NCI-H187 treated with DMSO at 0.1 percent for 48 hours (cell line): ENCODE measurements around the gene SPIC.
"Not testable (repeated sequence)": the region's sequence is repeated elsewhere in the genome, so short reads cannot be mapped to it uniquely, and the experiment has no call there.

Source experiments
- DNase-seq: peaks from one replicate; lab custom pipeline; 2025; lab: John Stamatoyannopoulos, UW

The SPIC gene

GRCh38 chr12:101474711-101475386 is at the start of gene SPIC:
SPIC (plus strand) TSS chr12:101475336; CDS start chr12:101476905, 1,569 bp downstream.
- DNase-seq: no peak

GRCh38 chr12:101430456-101430855 is 44.7 kb upstream of the SPIC start:
- DNase-seq: no peak

DNA sequence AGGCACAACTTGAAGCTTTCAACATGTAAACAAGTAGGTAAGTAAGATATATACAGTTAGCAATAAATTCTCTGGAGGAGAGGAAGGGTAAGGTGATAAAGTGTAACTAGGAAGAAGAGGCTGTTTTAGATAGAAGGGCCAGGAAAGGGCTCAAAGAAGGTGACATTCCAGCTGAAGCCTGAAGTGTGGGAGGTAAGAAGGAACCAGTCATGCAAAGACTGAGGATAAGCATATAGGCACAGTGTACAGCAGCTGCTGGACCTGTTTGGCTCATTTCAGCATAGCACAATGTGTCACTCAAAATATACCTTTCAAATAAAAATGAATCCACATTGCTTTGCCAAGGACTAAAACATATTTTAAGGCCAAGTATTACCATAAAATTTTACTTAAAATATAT is 39.0 kb upstream of the SPIC start:
- no peak for DNase-seq

DNA sequence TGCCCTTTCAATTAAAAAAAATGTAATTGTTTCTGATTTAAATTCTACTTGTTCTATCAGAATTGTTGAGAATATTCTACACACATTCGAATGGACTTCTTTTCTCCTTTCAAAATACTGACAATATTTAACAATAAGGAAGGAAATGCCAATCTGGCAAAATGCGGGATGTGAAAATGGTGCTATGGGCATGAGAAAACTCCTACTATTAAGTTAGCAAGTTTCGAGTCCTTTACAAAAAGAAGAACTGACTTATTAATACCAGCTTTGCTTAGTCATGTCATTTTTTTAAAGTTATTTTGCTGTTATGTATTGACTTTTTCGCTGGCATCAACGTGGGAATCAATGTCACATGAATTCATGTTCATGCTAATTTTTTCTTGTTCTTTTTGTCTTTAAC is 35.9 kb upstream of the SPIC start:
- DNase-seq: no peak

GRCh38 chr12:101441461-101442224 is 33.5 kb upstream of the SPIC start:
- DNase-seq: no peak

DNA sequence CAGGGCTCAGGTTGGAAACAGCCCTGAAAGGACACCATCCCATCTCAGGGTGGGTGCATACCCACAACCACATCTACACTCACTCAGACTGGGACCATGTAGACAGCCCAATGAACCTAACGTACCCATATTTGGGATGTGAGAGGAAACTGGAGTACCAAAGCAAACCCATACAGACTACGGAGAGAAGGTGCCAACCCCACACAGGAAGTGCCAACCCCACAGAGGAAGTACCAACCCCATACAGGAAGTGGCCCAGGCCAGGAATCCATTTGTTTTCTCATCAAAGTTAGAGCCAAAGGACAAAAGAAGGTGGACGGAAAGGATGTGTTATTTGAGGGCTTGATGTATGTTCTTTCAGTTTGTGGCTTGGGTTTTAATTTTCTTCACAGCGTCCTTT is 19.5 kb upstream of the SPIC start:
- no peak for DNase-seq

- DNase-seq: no peak
These were observed 15.3 kb upstream of the SPIC start for GRCh38 chr12:101459642-101460346.

DNA sequence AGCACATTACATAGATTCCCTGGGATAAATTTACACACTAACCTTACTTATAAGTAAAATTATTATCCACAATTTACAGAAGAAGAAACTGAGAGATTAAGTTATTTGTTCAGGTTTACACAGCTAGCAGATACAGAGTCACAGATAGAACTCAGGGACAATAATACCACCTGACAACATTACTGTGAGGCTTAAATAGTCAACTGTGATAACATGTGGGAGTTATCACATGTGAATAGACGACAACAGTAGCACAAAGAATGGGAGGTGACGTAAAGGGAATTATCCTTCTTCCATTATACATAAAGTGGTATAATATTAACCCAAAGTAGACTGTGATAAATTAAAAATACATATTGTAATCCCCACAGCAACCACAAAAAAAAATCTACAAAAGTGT is 6.2 kb upstream of the SPIC start:
- no peak for DNase-seq

- no peak for DNase-seq
These were observed 4.2 kb upstream of the SPIC start for GRCh38 chr12:101470939-101471338.

GRCh38 chr12:101471878-101472277 is 3.3 kb upstream of the SPIC start:
- not testable (repeated sequence) for DNase-seq

GRCh38 chr12:101474248-101474647 is 888 bp upstream of the SPIC start:
- DNase-seq: no peak

GRCh38 chr12:101475751-101476305 is 692 bp downstream of the SPIC start:
- DNase-seq: no peak

DNA sequence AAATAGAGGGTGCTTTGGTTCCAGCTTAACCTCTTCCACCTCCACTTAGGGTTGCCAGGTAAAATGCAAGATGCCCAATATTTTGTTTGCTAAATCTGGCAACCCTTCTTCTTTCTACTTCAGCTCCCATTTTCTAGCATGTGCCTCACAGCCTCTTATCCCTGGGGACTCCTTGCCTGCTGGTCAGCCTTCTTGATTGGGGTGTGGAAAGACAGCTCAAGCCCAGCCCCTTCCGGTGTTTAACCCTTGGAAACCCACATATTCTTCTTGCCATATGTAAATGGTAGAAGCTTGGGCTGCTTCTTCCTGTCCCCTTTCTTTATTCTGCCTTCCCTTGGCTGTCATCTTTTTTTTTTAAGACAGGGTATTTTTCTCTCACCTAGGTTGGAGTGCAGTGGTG is 5.7 kb downstream of the SPIC start:
- no peak for DNase-seq

DNA sequence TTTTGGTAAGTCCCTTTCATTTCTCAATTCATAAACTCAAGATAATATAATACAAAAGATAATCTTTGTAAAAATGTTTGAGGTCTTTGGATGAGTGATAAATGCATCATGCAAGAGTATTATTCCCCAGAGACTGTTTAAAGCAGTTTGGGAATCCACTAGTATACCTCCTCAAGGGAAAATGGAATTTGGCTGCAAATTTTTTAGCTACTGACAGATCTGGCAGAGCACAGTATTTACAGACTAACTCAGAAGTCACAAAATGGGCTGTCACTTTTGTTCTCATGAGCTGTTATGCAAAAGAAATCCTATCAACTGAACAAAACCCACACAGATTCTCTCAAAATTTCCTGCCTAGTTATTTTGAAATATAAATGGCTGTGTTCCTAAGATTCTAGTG is 9.9 kb downstream of the SPIC start:
- DNase-seq: no peak

- no peak for DNase-seq
These were observed 13.3 kb downstream of the SPIC start for GRCh38 chr12:101488469-101488868.

GRCh38 chr12:101490286-101490920 is 15.3 kb downstream of the SPIC start:
- peak; percentile 62 for DNase-seq

- DNase-seq: no peak
These were observed 16.2 kb downstream of the SPIC start for GRCh38 chr12:101491329-101491728.

DNA sequence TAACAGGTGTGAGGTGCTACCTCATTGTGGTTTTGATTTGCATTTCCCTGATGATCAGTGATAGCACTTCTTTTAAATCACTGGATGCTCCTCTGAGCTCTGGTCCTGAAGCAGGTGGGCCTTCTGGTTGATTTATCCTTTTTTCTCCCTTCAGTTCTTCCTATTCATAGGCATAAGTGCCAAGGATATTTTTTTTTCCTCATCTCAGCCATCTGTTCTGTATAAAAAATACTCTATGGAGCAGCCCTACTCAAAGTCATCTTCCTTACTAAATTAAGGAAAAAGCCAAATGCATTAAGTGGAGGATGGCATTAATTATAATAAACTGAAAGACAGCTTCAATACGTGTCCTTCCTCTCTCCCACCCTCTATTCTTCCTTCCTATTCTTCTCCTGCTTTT is 18.4 kb downstream of the SPIC start:
- no peak for DNase-seq

- DNase-seq: no peak
These were observed 23.1 kb downstream of the SPIC start for GRCh38 chr12:101498252-101498651.

GRCh38 chr12:101501410-101501995 is 26.4 kb downstream of the SPIC start:
- DNase-seq: no peak

DNA sequence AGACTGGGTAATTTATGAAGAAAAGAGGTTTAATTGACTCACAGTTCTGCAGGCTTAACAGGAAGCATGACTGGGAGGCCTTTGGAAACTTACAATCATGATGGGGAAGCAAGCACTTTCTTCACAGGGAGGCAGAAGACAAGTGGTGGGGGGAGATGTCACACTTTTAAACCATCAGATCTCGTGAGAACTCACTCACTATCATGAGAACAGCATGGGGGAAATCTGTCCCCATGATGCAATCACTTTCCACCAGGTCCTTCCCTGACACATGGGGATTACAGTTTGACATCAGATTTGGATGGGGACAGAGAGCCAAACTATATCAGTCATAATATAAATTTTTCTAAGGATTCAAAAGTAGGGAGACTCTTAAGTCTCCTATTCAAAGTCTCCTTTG is 46.0 kb downstream of the SPIC start:
- DNase-seq: no peak

GRCh38 chr12:101527682-101528081 is 52.5 kb downstream of the SPIC start:
- no peak for DNase-seq
